RPMI8226 (cell line): Measurements from ENCODE around the gene QDPR.
"Not testable (repeated sequence)": the region's sequence is repeated elsewhere in the genome, so short reads cannot be mapped to it uniquely, and the experiment has no call there.

ENCODE experiments used
- DNase-seq: peaks from one replicate; pipeline ENCODE4 v3.0.0-alpha.2; 2015

The QDPR gene

DNA sequence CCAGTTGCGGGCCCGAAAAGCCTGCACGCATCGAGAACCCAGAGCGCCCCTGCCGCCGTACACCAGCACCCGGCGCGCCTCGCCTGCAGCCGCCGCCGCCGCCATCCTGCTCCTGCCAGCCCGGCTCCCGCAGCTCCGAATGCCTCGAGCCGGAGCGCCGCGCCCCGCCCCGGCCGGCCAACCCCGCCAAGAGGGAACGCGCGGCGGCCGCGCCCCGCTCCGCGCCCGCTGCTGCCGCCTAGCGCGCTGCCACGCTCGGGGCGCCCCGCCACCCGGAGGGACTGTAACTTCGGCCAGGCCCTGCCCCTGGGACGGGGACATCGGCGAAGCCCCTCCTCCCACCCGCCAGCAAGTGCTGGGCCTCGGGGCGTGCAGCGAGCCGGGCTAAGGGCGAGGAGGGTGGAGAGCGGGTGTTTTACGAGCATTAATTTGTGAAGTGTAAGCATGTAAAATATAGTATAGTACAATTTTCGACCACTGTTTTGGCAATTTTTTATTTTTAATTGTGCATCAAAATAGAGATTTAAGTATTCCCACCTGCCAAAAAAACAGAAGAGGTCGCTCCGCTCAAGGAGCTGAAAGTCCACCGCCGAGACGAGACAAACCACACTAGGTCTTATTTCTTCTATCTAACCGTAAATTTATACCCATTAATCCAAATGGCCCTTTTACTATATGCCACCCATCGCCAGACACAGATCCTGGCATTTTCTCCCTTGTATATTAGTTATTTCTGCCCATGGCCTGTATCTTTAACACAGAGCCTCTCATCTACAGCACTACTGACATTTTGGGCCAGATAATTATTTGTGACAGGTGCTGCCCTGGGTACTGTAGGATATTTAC lies at the start of gene QDPR:
QDPR (minus strand) TSS at position 141 of the 846 bp plus-strand sequence; CDS start at position 105, 36 bp downstream.
- DNase-seq: peak; percentile 87

DNA sequence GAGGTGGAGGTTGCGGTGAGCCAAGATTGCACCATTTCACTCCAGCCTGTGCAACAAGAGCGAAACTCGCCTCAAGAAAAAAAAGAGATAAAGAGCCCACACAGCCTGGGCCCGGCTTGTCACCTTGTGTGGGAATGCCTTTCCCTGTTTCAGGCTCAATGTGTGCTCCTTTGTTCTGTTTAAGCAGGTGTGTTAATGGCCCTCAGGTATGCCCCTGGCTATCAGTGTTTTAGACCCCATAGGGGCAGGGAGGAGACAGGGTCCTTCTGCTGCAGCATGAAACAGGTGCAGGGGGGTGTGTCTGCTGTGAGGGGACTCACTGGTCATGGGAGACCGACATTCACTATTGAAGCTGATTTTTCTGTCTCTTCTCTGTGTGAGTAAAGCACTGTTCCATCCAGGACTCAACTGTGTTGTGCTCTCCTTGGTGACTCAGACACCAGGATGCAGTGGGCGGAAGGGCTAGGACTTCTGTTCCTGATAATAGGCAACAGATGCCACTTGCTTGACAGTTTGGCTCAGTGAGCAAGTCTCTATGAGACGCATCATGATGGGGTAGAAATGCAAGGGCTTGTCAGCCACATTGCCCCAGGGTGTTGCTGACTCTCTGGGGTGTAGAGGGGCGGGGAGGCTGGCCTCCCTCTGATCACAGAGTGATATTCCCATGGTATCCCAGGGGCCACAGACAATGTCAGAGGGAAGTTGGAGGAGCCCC lies 49.5 kb upstream of the QDPR start:
- no peak for DNase-seq

DNA sequence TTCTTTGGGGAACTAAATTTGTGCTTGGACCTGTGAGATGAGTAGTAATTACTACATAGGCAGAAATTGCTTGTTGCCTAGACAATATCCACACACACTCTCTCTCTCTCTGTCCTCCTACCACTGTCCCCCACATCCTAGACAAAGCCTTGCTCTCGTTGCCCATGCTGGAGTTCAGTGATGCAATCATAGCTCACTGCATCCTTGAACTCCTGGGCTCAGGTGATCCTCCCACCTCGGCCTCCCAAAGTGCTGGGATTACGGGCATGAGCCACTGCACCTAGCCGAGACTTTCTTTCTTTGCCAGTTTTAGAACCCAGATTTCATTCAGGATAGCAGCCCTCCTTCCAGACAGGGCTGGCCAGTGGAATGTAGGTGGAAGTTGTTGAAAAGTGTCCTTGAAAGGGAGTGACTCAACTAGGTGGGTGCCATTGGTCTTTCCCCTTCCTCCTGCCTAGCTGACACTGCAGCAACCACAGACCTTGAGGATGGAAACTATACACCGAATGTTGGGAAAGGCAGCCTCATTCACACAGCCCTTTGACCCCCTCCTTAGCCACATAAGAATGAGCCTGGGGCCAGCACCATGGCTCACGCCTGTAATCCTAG lies 48.3 kb upstream of the QDPR start:
- no peak for DNase-seq

DNA sequence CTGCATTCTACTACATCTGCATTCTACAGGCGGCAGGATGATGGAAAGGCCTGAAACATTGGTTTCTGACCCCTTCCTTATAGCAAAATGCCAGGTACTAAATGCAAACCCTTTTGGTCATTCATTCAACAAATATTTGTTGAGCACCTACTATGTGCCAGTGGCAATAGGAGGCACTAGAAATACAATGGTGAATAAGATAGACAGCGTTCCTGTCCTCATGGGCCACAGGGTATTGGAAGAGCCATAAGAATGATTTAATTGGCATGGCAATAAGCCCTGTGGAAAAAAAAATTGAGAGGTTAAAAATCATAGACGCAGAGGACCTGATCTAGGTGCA lies 47.8 kb upstream of the QDPR start:
- DNase-seq: no peak

DNA sequence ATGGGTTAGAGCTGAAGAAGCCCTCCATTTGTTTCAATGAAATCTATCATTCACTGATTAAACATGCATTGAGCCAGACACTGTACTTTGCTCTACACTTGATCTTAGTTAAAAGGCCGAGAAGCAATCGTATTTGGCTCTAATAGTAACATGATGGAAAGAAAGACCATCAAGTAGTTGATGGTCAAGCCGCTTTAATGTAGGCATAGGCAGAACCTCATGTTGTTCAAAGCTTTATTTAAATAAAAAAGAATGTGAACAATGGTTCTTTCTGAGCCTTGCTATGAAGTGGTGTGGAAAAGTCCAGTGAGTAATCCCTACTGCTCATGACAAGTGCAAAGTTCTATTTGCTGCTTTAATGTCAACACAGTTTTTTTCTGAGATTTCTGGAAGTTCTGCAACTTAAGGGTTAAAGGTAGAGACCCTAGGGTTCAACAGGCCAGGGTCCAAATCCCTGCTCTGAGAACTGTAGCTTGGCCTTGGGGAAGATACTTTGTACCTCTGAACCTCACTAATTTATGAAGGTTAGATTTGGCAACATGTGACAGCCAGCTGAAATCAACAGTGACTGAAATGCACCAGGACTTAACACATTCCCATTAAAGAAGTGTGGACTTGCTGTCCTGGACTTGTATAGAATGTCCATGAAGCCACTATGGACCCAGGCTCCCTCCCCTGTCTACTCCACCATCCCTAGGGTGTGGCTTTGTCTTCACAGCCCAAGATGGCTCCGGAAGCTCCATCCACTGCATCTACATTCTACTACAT lies 47.2 kb upstream of the QDPR start:
- DNase-seq: no peak

DNA sequence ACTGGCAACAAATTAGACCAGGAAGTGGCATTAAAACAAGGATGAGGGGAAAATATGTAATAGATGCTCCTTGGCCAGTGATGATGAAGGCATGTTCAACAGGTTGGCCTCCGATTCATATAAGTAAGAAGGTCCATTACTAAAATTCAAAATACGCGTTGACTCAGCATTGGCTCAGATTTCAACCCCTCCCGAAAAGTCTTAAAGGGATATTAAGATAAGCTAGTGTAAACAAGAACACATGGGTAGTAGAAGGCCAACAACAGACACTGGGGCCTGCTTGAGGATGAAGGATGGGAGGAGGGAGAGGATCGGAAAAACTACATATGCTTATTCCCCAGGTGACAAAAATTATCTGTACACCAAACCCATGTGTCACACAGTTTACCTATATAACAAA lies 46.0 kb upstream of the QDPR start:
- no peak for DNase-seq

DNA sequence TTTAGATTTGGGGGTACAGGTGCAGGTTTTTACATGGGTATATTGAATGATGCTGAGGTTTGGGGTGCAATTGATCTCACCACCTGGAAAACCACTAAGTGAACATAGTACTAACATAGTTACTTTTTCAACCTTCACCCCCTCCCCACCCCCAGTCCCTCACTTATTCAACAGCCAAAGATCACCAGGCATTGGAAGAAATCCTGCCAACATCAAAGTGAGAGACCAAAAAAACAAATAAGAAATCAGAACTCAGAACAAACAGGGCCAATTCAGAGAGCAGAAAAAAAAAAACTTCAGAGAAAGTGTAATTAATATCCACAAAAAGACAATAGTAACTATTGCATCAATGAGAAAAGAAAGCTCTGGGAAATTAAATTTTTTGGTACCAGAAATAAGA lies 44.6 kb upstream of the QDPR start:
- no peak for DNase-seq

DNA sequence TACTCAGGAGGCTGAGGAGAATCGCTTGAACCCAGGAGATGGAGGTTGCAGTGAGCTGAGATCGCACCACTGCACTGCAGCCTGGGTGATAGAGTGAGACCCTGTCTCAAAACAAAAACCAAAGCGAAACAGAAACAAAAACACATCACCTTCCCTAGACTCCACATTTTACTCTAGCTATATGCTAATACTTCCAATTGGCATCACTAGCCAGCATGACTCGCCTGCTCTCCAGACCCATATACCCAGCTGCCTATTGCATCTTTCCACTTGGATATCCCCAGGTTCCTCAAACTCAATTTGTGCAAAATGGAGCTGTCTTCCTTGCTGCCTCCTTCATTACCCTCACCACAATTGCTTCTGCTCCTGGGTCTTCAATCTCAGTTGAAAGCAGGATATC lies 42.7 kb upstream of the QDPR start:
- no peak for DNase-seq

DNA sequence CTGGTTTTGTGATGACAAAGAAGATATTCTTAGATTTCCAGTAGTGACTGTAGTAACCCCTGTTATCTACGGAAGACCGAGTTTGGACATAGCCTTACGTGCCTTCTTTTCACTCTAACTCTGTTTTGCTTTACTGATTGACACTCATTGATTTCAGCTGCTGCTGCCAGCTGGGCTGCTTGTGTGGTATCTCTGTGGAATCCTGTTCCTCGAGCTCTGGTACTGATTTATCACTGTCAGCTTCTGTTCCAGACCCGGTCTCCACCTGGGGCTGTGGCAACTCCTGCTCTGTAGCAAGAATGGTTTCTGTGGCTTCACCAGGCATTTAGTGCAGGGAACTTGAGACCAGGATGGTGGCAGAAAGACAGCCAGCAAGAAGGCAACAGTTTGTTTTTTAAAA lies 40.5 kb upstream of the QDPR start:
- peak; percentile 60 for DNase-seq

DNA sequence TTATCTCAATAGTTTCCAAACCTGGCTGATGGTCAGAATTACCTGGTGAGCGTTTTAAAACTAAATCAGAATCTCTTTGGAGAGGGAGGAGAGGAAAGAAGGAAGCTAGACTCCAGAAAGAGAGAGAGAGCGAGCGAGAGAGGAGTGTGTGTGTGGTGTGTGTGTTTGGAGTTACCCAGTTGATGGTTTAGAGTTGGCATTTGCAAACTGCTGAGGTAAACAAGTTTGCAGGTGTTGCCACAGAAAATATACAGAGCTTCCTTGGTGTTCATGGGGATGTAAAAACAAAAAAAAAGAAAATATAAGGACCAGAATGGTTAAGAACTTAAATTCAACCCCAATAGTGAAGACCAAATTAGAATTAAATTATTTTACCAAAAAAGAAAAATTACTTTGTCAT lies 38.7 kb upstream of the QDPR start:
- DNase-seq: peak; percentile 62

DNA sequence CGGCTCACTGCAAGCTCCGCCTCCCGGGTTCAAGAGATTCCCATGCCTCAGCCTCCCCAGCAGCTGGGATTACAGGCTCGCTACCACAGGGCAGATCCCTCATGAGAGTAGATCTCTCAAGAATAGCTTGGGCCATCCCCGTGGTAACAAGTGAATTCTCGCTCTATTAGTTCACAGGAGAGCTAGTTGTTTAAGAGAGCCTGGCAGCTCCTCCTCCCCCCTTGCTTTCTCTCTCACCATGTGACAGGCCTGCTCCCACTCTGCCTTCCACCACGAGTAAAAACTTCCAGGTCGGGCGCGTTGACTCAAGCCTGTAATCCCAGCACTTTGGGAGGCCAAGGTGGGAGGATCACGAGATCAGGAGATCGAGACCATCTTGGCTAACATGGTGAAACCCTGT lies 34.8 kb upstream of the QDPR start:
- no peak for DNase-seq

DNA sequence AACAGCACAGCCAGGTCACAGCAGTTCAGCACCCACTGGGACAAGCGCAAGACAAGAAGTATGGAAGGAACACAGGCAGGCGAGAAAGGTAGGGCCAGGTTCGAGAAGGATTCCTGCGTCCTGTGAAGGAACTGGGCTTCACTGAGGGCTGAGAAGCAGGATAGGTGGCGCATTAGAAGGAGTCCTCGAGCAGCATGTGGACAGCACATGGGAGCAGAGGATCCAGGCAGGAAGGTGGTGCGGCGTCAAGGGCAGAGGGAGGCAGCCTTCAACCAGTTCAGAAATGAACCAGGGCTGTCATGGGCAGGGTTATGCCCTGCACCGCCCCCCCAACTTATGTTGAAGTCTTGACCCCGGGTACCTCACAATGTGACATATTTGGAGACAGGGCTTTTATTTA lies 34.3 kb upstream of the QDPR start:
- no peak for DNase-seq

DNA sequence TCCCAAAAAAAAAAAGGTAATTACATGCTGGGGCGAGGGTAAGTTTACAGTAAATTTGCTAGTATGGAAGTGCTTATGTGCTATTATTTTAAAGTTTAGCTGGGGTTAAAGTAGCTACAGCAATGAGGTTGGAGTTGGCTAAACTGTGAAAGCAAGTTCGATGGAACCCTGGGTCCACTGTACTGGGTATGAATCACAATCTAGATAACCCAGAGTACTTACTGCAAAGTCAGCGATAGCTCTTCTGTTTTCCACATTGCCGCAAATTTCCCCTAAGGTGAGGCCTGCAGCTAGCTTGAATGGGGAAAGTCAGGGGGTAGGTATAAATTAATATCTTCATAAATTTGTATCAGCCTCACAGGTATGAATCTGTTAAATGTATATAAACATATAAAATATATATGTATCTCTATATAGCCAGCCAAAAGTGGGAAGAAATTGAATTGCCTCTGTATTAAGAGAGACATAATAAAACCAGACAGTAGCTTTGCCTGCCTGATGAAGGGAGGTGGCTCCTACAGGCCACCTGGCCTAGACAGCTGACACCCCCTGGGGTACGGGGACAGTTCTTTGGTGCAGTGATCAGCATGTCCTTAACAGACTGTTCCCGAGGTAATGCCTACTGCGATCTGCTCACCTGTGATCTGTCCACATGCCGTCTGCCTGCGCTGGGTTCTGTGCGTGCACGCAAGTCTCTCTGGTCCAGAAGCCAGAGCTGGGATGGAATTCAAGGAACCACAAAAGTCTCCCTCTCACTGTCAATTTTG lies 33.7 kb upstream of the QDPR start:
- DNase-seq: no peak

DNA sequence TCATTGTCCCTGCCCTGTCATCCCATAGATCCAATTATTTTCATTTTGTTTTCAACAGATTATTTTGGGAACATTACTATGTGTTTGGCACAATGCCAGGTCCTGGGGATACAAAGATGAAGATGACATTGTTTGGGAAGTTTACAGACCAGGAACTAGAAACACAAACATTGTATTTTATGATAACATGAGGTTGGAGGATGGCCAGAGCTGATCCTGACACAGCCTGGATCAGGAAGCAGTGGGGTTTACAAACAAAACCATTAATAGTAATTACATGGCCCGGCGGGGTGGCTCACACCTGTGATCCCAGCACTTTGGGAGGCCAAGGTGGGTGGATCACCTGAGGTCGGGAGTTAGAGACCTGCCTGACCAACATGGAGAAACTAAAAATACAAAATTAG lies 32.9 kb upstream of the QDPR start:
- DNase-seq: no peak

DNA sequence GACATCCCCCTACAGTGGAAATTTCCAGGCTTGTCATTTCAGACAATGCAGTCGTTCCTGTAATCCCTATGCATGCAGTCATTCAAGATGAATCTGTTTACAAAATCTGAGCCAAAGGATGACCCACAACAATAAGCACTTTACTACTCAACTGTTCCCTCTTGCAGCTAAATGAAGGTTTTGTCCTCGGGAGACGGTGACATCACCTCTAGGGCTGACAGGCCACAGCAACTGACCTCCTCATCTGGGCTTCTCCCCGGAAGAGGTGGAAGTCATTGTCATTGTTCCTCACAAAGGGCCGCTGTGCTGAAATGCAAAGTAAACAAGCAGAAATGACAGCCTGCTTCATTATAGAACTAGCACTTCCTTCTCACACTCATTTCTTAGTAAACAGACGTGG lies 32.3 kb upstream of the QDPR start:
- DNase-seq: no peak

DNA sequence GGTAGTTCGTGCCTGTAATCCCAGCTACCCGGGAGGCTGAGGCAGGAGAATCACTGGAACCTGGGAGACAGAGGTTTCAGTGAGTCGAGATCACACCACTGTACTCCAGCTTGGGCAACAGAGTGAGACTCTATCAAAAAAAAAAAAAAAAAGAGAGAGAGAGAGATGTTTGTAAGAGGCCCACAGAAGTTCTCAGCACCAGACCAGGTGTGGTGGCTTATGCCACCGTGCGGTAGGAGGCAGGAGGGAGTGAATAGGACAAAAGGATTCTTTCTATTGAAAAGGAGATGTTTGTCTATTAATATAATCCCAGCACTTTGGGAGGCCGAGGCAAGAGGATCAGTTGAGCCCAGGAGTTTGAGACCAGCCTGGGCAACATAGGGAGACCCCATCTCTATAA lies 25.2 kb upstream of the QDPR start:
- DNase-seq: not testable (repeated sequence)

DNA sequence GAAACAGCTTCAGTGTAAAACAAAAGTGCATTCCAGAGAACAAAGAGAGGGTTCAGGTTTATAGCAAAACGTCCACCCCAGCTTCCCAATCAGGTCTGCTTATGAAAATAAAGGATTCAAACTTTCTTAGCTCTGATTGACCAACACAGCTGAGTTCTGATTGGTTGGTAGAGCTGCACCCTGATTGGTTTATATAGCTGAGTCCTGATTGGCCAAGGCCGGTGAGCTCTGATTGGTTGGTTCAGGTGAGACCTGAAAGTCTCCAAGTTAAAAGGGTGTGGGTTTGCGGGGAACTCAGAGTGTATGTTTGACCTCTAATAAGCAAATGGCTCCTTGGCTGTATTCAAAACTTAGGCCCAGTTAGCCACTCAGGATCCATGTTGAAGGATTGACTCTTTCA lies 24.0 kb upstream of the QDPR start:
- no peak for DNase-seq

DNA sequence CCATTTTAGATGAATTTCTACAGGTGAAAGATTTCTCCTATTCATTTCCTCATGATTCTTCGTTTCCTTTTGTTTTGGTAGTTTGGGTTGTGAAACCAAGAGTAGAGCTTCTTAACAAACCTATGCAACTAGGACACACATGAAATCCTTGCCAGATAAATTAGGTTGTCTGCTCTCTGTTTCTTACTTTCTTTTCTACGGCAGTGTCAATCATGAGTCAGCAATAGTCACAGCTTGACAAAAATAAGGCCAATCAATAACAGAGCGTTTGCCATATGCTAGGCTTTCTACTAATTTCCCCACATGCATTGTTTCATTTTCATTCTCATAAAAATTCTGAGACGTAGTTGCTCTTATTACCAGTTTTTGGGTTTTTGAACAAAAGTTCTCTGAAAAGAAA lies 23.4 kb upstream of the QDPR start:
- DNase-seq: no peak

DNA sequence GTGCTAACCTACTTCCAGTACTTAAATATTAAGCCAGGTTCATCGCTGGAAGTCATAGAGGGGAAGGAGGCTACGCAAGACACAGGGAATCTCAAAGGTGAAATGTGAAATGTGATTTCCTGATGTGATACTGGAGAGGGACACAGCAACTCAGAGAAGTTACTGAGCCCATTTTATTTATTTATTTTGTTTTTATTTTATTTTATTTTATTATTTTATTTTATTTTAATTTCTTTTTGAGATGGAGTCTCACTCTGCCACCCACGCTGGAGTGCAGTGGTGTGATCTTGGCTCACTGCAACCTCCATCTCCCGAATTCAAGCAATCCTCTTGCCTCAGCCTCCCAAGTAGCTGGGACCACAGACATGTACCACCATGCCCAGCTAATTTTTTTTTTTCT lies 22.8 kb upstream of the QDPR start:
- DNase-seq: no peak

DNA sequence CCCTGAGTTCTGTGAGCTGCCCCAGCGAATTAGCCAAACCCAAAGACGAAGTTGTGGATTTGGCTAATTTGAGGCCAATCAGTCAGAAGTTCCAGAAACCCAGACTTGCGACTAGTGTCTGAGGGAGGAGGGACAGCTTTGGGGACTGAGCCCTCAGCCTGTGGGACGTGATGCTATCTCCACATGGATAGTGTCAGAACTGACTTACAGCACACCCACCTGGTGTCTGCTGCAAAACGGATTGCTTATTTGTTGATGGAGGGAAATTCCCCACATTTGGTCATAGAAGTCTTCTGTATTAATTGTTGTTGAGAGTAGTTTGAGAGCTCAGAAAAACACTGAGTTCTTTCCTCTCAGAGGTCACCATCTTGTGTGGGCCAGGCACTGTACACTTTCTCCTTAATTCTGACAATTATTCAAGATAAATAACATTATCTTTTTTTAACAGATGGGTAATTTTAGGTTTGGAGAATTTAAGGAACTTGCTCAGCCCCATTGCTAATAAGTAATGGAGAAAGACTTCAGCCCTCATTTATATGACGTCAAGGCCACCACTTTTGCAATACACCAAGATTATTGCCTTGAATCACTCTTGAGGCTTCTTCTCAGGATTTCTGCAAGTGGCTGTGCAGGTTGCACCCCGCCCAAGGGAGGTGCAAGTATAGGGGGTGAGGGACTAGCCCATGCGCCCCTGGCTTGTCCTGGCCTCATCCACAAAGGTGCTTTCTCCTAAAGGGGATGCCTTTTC lies 19.8 kb upstream of the QDPR start:
- no peak for DNase-seq

DNA sequence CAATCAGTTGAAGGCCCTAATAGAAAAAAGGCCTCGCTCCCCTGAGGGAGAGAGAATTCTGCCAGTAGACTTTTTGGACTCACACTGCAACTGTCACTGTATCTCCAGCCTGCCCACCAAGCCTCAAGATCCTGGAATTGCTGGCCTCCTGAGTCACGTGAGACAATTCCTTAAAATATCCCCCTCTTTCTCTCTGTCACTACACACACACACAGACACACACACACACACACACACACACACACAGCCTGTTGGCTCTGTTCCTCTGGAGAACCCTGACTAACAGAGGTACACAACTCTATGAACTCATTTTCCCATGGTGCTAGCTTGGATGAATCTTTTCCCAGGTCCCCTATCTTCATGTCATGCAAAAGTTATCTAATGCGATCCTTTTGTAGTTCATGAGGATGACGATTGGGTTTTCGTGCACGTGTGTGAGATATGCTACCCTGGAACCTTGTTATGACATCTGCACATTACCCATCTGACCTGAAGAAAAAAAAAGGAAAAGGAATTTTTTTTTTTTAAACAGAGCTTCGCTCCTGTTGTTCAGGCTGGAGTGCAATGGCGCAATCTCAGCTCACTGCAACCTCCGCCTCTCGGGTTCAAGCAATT lies 16.8 kb upstream of the QDPR start:
- DNase-seq: no peak
